Naive B cell (primary cell): ENCODE measurements around the gene DMPK. TPM values are rescaled to one million over a fixed set of nuclear protein-coding genes. Genes with fewer than 3 reads are reported as not detected.

Experiments used
- ATAC-seq, 2 donors: fragments of 150-1000 bp; cut with Tn5 transposase; 2 replicates each; pipeline ENCODE4 v1.10.0; 2021; ENCODE audit warnings: low read depth in 2 of 2, mild to moderate bottlenecking in 2 of 2, moderate library complexity in 2 of 2
- DNase-seq: peaks from one replicate; pipeline ENCODE4 v3.0.0; 2022
- H3K27ac Mint-ChIP-seq, 6 donors: one replicate each; pipeline ENCODE4 v1.8.0; 2020 to 2022; ENCODE audit warnings: mild to moderate bottlenecking in 6 of 6, mixed read lengths in 6 of 6, moderate library complexity in 5 of 6, inconsistent platforms in 2 of 6
- H3K27me3 Mint-ChIP-seq, 3 donors: one replicate each; pipeline ENCODE4 v1.8.0; 2021 to 2022; ENCODE audit warnings: mixed read lengths in 3 of 3, mild to moderate bottlenecking in 1 of 3
- H3K36me3 Mint-ChIP-seq, 2 donors: one replicate each; pipeline ENCODE4 v1.8.0; 2020 to 2022; ENCODE audit warnings: mixed read lengths in 2 of 2, inconsistent platforms in 1 of 2, mild to moderate bottlenecking in 1 of 2
- H3K4me1 Mint-ChIP-seq, 3 donors: one replicate each; pipeline ENCODE4 v1.8.0; 2020 to 2022; ENCODE audit warnings: mixed read lengths in 3 of 3, inconsistent platforms in 1 of 3, mild to moderate bottlenecking in 1 of 3, moderate library complexity in 1 of 3
- H3K4me3 Mint-ChIP-seq, 8 donors: one replicate each; pipeline ENCODE4 v1.8.0; 2020 to 2022; ENCODE audit warnings: mild to moderate bottlenecking in 8 of 8, mixed read lengths in 8 of 8, moderate library complexity in 8 of 8, inconsistent platforms in 2 of 8
- H3K9me3 Mint-ChIP-seq, 7 donors: one replicate each; pipeline ENCODE4 v1.8.0; 2020 to 2022; ENCODE audit warnings: mixed read lengths in 7 of 7, mild to moderate bottlenecking in 5 of 7, inconsistent platforms in 2 of 7, moderate library complexity in 1 of 7
- polyA plus RNA-seq, 6 donors: library from polyadenylated mRNA; unstranded; fragments of 300-500 nt; fragmentation: Illumina TruSeq; gene quantifications; one replicate each; pipeline ENCODE4 v1.2.3, GENCODE V29; 2021; ENCODE audit warnings: low read depth in 6 of 6

Gene DMPK
- polyA plus RNA-seq, 6 donors from 2014 or later: 0.31 to 2.7 (median 1.1) TPM; not detected in 1

DNA sequence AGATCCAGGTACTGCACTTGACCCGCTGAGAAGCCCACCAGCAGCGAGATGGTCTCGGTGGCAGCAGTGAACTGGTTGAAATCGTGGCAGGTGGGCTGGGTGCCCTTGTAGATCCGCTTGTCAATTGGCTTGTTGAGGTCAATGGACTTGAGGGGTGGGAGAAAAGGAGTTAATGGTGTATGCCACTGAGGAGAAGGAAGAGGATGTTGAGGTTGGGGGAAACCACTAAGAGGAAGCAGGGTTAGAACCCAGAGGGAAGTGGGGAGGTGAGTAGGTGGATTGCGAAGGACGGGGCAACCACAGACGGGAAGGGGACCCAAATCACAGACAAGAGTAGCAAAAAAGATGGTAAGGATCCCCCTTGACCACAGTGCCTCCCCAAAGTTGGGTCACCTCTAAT is 8.7 kb upstream of the DMPK start:
- ATAC-seq (peak; percentile 22 to 23), DNase-seq (peak; percentile 58)
- H3K4me1 Mint-ChIP-seq: peaks cover 34 to 50% (median 47%) of the 10 kb centered on the region in 3 donors
- H3K36me3 Mint-ChIP-seq: peaks cover 10 to 24% of the 10 kb centered on the region in 2 donors
- no peaks in the 10 kb centered on the region for H3K9me3 Mint-ChIP-seq
- peak overlapping the region; percentile 71 to 94 (median 88) for H3K4me3 Mint-ChIP-seq
- H3K27me3 Mint-ChIP-seq: peaks cover 0 to 11% (median 0%) of the 10 kb centered on the region in 3 donors
- peak overlapping the region in 5 of 6 donors; percentile 38 to 97 (median 83) for H3K27ac Mint-ChIP-seq

DNA sequence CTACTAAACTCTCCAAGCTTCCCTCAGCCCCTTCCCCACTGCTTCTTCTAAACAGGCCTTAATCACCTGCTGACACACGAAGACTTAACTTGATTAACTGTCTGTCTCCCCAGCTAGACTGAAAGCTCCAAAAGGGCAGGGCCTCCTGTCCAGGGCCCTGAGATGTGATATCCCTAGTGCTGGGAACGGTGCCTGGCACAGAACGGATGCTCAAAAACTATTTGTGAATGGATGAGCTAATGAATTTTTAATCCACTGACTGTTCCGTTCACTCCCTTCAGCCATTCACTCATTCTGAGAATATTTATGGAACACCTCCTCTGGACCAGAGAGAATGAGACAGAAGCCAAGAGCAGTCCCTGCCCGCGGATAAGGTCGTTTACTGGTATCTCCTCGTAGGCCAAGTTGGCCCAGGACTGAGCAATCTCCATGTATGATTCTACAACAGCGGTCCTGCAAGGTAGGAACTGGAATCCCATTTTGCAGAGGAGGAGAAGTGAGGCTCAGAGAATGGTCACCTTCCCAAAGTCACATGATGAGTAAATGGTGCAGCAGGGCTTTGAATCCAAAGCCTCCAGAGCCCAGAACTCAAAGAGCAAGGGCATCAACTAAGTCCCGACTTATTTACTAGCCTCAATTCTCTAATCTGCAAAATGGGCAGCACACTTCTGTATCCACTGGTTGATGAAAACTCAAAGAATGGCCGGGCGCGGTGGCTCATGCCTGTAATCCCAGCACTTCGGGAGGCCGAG is 6.9 kb upstream of the DMPK start:
- no peak overlapping the region for H3K27ac Mint-ChIP-seq
- peaks cover 34 to 50% (median 47%) of the 10 kb centered on the region in 3 donors for H3K4me1 Mint-ChIP-seq
- DNase-seq (no peak), ATAC-seq (no peak)
- peaks cover 10 to 24% of the 10 kb centered on the region in 2 donors for H3K36me3 Mint-ChIP-seq
- H3K27me3 Mint-ChIP-seq: no peaks in the 10 kb centered on the region
- peak overlapping the region in 3 of 8 donors; percentile 26 to 54 (median 33) for H3K4me3 Mint-ChIP-seq
- H3K9me3 Mint-ChIP-seq: no peaks in the 10 kb centered on the region

DNA sequence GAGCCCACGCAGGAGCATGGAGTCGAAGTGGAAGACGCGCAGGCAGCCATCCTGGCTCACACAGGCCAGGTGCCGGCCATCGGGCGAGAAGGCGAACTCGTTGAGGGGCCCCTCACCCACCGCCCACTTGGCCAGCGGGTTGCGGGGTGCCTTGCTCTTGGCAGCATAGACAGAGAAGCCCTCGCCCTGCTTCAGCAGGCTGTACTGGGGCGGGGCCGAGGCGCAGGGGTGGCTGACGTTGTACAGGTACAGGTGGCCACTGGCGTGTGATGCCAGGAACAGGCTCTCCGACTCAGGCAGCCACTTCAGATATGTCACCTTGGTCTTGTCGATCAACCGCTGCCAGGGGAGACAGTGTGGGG is 4.2 kb upstream of the DMPK start:
- DNase-seq: no peak
- Mint-ChIP-seq H3K27ac (peak overlapping the region in 2 of 6 donors; percentile 20 to 29), H3K4me3 (peak overlapping the region in 1 of 8 donors; percentile 21), H3K27me3 (no peaks in the 10 kb centered on the region), H3K9me3 (no peaks in the 10 kb centered on the region), H3K4me1 (peaks cover 14 to 32% (median 27%) of the 10 kb centered on the region in 3 donors), H3K36me3 (peaks cover 10 to 24% of the 10 kb centered on the region in 2 donors)
- no peak for ATAC-seq

DNA sequence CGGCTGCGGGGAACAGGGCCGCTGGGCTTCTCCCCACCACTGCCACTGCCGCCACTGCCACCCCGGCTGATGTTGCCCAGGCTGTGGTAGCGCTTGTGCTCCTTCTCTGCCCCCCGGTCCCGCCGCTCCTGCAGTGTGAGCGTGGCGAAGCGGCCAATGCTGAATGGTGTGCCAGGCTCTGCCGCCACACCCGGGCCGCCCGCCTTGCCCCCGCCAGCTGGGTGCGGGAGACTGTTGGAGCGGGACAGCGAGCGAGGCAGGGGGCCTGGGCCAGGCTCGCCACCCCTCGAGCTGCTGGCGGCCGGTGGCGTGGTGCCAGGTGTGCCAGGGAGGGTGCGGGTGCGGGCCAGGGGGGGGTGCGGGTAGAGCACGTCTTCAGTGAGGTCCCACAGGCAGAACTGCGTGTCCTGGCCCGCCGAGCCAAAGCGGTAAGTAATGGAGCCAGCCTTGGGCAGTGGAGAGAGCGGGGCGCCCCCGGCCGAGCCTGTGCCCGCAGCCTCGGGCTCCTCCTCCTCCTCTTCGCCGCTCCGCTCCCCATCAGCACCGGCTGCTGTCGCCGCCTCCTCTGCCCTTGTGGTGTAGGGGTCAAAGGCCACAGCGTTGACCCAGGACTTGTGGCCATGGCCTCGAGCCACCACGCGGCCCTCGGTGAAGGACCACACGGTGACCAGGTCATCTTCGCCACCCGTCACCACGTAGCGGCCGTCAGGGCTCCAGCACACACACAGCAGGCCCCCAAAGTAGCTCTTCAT is 3.7 kb upstream of the DMPK start:
- peaks cover 11 to 28% (median 24%) of the 10 kb centered on the region in 3 donors for H3K4me1 Mint-ChIP-seq
- ATAC-seq (no peak), DNase-seq (no peak)
- peak overlapping the region in 1 of 8 donors; percentile 21 for H3K4me3 Mint-ChIP-seq
- no peaks in the 10 kb centered on the region for H3K9me3 Mint-ChIP-seq
- H3K36me3 Mint-ChIP-seq: peaks cover 10 to 24% of the 10 kb centered on the region in 2 donors
- H3K27ac Mint-ChIP-seq: no peak overlapping the region
- H3K27me3 Mint-ChIP-seq: no peaks in the 10 kb centered on the region

DNA sequence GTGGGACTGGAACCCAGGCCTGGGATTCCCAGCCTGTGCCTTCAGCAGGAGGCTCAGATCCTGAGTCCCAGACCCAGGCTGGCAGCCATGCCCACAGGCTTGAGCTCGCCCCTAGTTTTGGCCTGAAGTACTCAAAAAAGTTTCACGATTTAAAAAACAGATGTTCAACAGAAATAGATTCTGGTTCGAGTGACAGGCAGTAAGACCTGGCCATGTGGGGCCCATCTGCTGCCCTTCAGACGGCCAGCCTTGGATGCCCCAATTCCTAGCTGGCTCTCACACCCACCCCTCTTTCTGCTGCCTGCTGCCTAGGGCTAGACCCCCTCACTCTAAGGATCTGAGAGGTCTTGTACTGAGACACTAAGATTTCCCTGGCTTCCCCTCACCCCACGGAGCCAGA is 2.8 kb upstream of the DMPK start:
- Mint-ChIP-seq H3K9me3 (no peaks in the 10 kb centered on the region), H3K27ac (no peak overlapping the region), H3K36me3 (peaks cover 10 to 24% of the 10 kb centered on the region in 2 donors), H3K4me3 (no peak overlapping the region), H3K4me1 (peaks cover 12 to 29% (median 25%) of the 10 kb centered on the region in 3 donors), H3K27me3 (peaks cover 0 to 4% (median 0%) of the 10 kb centered on the region in 3 donors)
- DNase-seq: no peak
- no peak for ATAC-seq

DNA sequence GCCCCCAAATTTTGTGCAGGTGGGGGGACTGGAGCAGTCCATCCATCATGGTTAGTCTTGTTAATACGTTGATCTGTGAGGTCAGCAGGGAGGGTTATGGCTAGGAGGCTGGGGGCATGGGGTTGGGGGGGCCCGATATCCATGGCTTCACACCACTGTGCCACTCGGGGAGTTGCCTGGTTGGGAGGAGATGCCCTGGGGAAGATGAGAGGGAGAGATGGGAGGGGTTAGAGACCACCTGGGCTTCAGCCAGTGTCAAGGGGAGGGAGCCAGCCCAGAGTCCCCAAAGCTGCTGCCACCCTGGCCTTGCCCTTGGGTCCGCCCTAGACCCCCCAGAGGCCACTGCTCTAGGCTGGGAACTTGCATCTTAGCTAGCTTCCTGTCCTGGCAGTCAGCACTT is 1.8 kb upstream of the DMPK start:
- H3K4me1 Mint-ChIP-seq: peaks cover 22 to 36% (median 35%) of the 10 kb centered on the region in 3 donors
- peaks cover 6 to 26% of the 10 kb centered on the region in 2 donors for H3K36me3 Mint-ChIP-seq
- H3K4me3 Mint-ChIP-seq: no peak overlapping the region
- DNase-seq (no peak), ATAC-seq (no peak)
- no peaks in the 10 kb centered on the region for H3K9me3 Mint-ChIP-seq
- H3K27me3 Mint-ChIP-seq: peaks cover 0 to 9% (median 8%) of the 10 kb centered on the region in 3 donors
- H3K27ac Mint-ChIP-seq: peak overlapping the region in 1 of 6 donors; percentile 21

DNA sequence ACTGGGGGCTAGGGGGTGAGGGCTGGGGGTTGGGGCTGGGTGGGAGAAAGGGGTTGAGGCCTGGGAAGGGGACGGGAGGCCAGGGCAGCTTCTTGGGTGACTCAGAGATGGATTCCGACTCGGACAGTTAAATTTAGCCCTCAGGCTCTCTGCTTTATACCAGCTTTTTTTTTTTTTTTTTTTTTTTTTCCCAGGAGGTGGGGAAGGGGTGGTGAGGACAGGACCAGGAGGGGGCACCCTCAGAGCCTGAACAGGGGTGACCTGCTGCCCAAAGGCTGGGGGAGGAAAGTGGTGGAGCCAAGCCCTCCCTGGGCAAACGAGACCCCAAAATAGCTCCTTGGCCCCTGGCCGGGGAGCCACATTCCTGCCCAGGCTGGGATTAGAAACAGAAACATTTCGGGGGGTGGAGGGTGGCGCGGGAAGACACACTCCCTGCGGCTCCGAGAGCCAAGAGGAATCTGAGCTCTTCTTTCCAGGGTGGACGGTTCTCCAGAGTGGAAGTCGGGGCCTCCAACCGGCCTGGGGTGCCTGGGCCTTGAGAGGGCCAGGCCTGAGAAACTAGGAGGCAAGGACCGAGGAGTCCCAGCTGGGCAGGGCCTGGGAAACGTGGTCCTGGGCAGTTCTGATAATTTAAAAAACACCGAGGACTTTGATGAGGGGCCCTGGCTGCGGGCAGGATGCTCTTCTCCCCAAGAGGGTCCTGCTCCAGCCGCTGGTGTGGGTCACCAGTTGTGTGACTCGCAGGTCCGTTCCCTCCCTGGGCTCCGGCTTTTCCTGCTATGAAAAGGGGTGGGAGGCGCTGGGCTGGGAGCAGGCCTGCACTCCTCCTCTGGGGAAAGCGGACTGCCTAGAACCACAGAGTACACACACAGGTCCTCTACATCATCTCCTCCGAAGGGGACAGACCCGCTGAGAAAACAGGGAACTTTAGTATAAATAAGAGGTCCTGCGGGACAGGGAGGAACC is 813 bp upstream of the DMPK start:
- ATAC-seq (no peak), DNase-seq (no peak)
- H3K4me1 Mint-ChIP-seq: peaks cover 23 to 39% (median 35%) of the 10 kb centered on the region in 3 donors
- H3K27ac Mint-ChIP-seq: peak overlapping the region in 1 of 6 donors; percentile 56
- H3K9me3 Mint-ChIP-seq: no peaks in the 10 kb centered on the region
- H3K36me3 Mint-ChIP-seq: peaks cover 0 to 20% of the 10 kb centered on the region in 2 donors
- H3K27me3 Mint-ChIP-seq: peaks cover 0 to 13% (median 12%) of the 10 kb centered on the region in 3 donors
- H3K4me3 Mint-ChIP-seq: no peak overlapping the region

DNA sequence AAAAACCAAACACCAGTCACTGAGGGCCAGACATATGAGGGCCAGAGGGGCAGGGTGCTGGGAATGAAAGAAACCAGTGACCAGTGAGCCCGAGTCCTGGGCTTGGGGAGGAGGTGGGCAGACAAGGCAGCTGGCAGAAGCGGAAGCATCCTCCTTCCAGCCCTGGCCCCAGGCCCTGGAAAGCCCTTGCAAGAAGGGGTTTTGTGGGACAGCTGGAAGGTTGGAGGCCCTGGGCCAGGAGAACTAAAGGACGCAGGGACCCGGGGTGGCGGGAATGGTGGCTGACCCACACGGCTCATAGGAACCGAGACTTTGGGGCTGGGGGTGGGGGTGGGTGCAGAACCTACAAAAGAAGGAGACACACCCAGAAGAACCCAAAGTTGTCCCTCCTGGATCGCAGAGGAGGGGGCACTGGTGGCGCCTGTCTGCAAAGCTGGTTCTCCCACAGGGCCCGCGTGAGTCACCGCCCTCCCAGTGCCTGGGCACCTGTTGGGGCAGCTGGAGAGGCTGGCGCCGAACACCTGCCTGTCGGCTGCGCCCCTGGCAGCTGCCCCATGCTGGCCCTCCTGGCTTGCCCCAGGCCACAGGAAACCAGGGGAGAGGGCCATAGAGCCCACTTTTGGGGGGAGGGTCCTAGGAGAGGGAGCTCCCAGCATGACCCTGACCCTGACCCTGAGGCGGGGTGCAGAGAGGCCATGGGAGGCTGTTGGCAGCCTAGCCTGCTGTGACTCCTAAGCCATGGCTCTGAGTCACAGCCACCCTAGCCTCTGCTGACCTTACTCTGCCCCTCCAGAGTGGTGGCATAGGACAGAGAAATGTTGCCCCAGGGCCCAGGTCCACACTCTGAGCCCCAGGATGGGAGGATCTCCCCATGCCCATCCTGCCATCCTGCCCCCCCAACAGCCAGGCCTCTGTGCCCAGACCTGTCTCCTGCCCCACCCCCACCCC is 802 bp downstream of the DMPK start:
- no peak for DNase-seq
- Mint-ChIP-seq H3K27ac (peak overlapping the region in 1 of 6 donors; percentile 66), H3K36me3 (peaks cover 0 to 13% of the 10 kb centered on the region in 2 donors), H3K4me3 (no peak overlapping the region), H3K4me1 (peaks cover 23 to 31% (median 30%) of the 10 kb centered on the region in 3 donors), H3K27me3 (peaks cover 0 to 13% (median 12%) of the 10 kb centered on the region in 3 donors), H3K9me3 (no peaks in the 10 kb centered on the region)
- ATAC-seq: no peak

DNA sequence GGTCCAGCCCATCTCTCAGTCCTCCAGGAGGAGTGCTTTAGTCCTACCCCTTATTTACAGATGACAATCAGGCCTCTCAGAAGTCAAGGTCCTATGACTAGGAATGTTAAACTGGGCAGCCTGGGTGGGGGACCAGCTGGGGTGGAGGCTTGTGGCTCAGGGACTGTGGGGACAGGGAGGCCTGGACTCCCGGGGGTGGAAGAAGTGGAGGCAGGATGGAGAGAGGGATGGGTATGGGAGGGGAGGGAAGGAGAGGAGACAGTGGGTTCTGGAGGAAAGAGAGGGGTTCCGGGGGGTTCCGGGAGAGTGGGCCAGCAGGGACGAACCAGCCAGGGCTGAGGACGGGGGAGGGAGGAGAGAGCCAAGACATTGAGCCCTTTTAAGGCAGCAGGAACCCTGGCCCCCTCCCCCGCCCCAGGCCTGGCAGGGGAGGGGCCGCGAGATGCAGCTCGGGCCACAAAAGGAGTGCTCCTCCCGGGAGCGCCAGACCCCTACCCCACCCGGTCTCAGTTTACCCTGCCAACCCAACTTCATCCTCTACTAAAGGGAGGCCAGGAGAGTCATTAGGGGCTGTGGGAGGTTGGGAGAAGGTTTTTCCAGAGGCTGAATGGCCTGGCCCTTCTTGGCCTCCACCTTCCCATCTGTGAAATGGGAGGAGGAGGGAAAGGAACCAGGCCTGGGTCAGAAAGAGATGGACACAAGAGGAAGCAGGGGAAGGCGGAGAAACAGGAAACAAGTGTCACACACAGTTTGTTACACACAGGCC is 1.7 kb downstream of the DMPK start:
- Mint-ChIP-seq H3K27me3 (peaks cover 0 to 13% (median 12%) of the 10 kb centered on the region in 3 donors), H3K4me3 (peak overlapping the region in 1 of 8 donors; percentile 60), H3K36me3 (peaks cover 0 to 8% of the 10 kb centered on the region in 2 donors), H3K27ac (peak overlapping the region in 1 of 6 donors; percentile 74), H3K4me1 (peaks cover 23 to 31% (median 30%) of the 10 kb centered on the region in 3 donors), H3K9me3 (no peaks in the 10 kb centered on the region)
- DNase-seq (no peak), ATAC-seq (no peak)

DNA sequence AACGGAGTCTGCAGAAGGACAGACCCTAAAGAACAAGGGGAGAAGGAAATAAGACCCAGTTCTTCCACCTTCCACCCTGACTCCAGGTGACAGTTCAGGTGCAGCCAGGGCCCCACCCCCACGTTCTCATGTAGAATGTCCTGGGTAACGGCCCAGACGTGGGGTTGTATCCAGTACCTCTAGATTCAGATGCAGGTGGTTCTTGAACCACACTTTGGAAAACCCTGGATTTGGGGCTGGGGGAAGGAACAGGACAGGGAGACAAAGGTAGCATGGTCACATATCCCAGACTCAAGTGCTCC is 2.2 kb downstream of the DMPK start:
- Mint-ChIP-seq H3K4me3 (peak overlapping the region in 2 of 8 donors; percentile 86 to 89), H3K9me3 (no peaks in the 10 kb centered on the region), H3K27me3 (peaks cover 0 to 13% (median 12%) of the 10 kb centered on the region in 3 donors), H3K4me1 (peaks cover 23 to 31% (median 30%) of the 10 kb centered on the region in 3 donors), H3K27ac (peak overlapping the region in 1 of 6 donors; percentile 66), H3K36me3 (peaks cover 0 to 8% of the 10 kb centered on the region in 2 donors)
- DNase-seq (no peak), ATAC-seq (peak in 1 of 2 donors; percentile 1)
